ENCODE measurements around the gene MPG.

MPG gene

GRCh38 chr16:83060-83603 lies 5.1 kb downstream of the MPG start:
- DNase-seq (ENCODE audit: low read depth) = no peak
- no peak overlapping the region for H3K4me3 ChIP-seq (ENCODE audit: low read depth, low read length)
- TF ChIP-seq, protein P1, sequence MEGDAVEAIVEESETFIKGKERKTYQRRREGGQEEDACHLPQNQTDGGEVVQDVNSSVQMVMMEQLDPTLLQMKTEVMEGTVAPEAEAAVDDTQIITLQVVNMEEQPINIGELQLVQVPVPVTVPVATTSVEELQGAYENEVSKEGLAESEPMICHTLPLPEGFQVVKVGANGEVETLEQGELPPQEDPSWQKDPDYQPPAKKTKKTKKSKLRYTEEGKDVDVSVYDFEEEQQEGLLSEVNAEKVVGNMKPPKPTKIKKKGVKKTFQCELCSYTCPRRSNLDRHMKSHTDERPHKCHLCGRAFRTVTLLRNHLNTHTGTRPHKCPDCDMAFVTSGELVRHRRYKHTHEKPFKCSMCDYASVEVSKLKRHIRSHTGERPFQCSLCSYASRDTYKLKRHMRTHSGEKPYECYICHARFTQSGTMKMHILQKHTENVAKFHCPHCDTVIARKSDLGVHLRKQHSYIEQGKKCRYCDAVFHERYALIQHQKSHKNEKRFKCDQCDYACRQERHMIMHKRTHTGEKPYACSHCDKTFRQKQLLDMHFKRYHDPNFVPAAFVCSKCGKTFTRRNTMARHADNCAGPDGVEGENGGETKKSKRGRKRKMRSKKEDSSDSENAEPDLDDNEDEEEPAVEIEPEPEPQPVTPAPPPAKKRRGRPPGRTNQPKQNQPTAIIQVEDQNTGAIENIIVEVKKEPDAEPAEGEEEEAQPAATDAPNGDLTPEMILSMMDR (IDR thresholded peaks at IDR 0.05; ENCODE audit: insufficient read depth, low read depth, low read length, missing control alignments) = no peak

- no peak overlapping the region for H3K4me3 ChIP-seq (ENCODE audit: low read depth, low read length)
- TF ChIP-seq, protein P1 (IDR thresholded peaks at IDR 0.05; ENCODE audit: insufficient read depth, low read depth, low read length, missing control alignments) = no peak
- no peak for DNase-seq (ENCODE audit: low read depth)
Measured at GRCh38 chr16:83781-84615, 6.0 kb downstream of the MPG start.

- TF ChIP-seq, protein P1 (IDR thresholded peaks at IDR 0.05; ENCODE audit: insufficient read depth, low read depth, low read length, missing control alignments) = no peak
- DNase-seq (ENCODE audit: low read depth) = peak; percentile 69
Measured at GRCh38 chr16:84718-85406, 6.8 kb downstream of the MPG start.

DNA sequence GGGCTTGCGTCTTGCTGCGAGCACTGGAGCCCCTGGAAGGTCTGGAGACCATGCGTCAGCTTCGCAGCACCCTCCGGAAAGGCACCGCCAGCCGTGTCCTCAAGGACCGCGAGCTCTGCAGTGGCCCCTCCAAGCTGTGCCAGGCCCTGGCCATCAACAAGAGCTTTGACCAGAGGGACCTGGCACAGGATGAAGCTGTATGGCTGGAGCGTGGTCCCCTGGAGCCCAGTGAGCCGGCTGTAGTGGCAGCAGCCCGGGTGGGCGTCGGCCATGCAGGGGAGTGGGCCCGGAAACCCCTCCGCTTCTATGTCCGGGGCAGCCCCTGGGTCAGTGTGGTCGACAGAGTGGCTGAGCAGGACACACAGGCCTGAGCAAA lies 7.4 kb downstream of the MPG start:
- no peak for DNase-seq (ENCODE audit: low read depth)
- TF ChIP-seq, protein P1 (IDR thresholded peaks at IDR 0.05; ENCODE audit: insufficient read depth, low read depth, low read length, missing control alignments) = no peak
- H3K4me3 ChIP-seq (ENCODE audit: low read depth, low read length) = no peak overlapping the region

More at GRCh38 chr16:84718-85406, 6.8 kb downstream of the MPG start:
- no peak overlapping the region for H3K4me3 ChIP-seq (ENCODE audit: low read depth, low read length)

DNA sequence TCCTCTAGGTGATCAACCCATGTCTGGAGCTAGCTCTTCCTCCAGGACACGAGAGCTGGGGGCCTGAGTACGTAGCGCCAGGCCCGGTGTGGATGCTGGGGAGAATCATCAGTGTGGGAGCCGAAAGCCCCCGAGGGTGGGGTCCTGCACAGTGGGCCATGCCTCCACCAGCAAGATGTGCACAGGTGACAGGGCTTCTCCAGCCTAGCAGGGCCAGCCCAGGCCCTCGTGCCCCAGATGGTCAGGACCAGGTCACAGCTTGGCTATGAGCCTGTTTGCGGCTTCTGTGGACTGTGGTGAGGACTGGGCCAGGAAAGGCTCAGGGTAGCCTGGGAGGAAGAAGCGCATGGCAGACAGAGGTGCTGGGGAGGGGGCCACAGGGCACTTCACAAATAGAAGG lies 7.8 kb downstream of the MPG start:
- TF ChIP-seq, protein P1 (IDR thresholded peaks at IDR 0.05; ENCODE audit: insufficient read depth, low read depth, low read length, missing control alignments) = no peak
- DNase-seq (ENCODE audit: low read depth) = no peak
- no peak overlapping the region for H3K4me3 ChIP-seq (ENCODE audit: low read depth, low read length)

- no peak for DNase-seq (ENCODE audit: low read depth)
- no peak overlapping the region for H3K4me3 ChIP-seq (ENCODE audit: low read depth, low read length)
- TF ChIP-seq, protein P1 (IDR thresholded peaks at IDR 0.05; ENCODE audit: insufficient read depth, low read depth, low read length, missing control alignments) = no peak
Measured at GRCh38 chr16:86483-86952, 8.5 kb downstream of the MPG start.
